OCI-LY1 (cell line): ENCODE results near the gene DPYSL3.

ENCODE experiments used
- H2AFZ ChIP-seq: fragments of 200-600 bp; sonication (generic), shearing (Covaris generic); 2 replicates; pipeline ENCODE4 v1.6.0; 2014; ENCODE audit warnings: antibody characterized with exemption, mild to moderate bottlenecking, low read length
- H3F3A ChIP-seq: fragments of 200-600 bp; sonication (generic), shearing (Covaris generic); 2 replicates; pipeline ENCODE4 v1.6.0; 2014; ENCODE audit warnings: mild to moderate bottlenecking, antibody characterized with exemption, low read length, moderate library complexity; ENCODE audit not compliant: insufficient read depth
- H3K27ac ChIP-seq: fragments of 200-600 bp; sonication (generic); 2 replicates; pipeline ENCODE4 v1.5.1; 2014; ENCODE audit warnings: low read length, mixed run types, mild to moderate bottlenecking, low read depth; ENCODE audit not compliant: poor library complexity, severe bottlenecking
- H3K27me3 ChIP-seq: fragments of 200-600 bp; sonication (generic); 2 replicates; pipeline ENCODE4 v1.6.0; 2014; ENCODE audit warnings: antibody characterized with exemption, mild to moderate bottlenecking, low read length, moderate library complexity; ENCODE audit not compliant: insufficient read depth
- H3K36me3 ChIP-seq: fragments of 200-600 bp; sonication (generic); 2 replicates; pipeline ENCODE4 v1.6.1; 2014; ENCODE audit warnings: mild to moderate bottlenecking, antibody characterized with exemption, low read length, moderate library complexity, mixed read lengths; ENCODE audit not compliant: insufficient read depth
- H3K4me1 ChIP-seq: fragments of 200-600 bp; sonication (generic); 2 replicates; pipeline ENCODE4 v1.5.1; 2014; ENCODE audit warnings: mild to moderate bottlenecking, low read length, moderate library complexity; ENCODE audit not compliant: insufficient read depth, severe bottlenecking
- H3K4me2 ChIP-seq: fragments of 200-600 bp; sonication (generic), shearing (Covaris generic); 2 replicates; pipeline ENCODE4 v1.6.1; 2014; ENCODE audit warnings: low read length
- H3K4me3 ChIP-seq: fragments of 200-600 bp; sonication (generic); 2 replicates; pipeline ENCODE4 v1.5.1; 2014; ENCODE audit warnings: low read length, low read depth, mild to moderate bottlenecking, mixed read lengths; ENCODE audit not compliant: poor library complexity, severe bottlenecking
- H3K79me2 ChIP-seq: fragments of 200-600 bp; shearing (Covaris generic); 2 replicates; pipeline ENCODE4 v1.6.1; 2016; ENCODE audit warnings: mixed run types, low read length, mixed read lengths; ENCODE audit not compliant: insufficient read depth
- H3K9ac ChIP-seq: fragments of 200-600 bp; sonication (generic), shearing (Covaris generic); 2 replicates; pipeline ENCODE4 v1.6.1; 2014; ENCODE audit warnings: mild to moderate bottlenecking, low read length, mixed read lengths
- H3K9me2 ChIP-seq: fragments of 200-600 bp; sonication (generic), shearing (Covaris generic); 2 replicates; pipeline ENCODE4 v1.6.1; 2014; ENCODE audit warnings: low read depth, mild to moderate bottlenecking, low read length, mixed read lengths
- H3K9me3 ChIP-seq: fragments of 200-600 bp; shearing (Covaris generic); 2 replicates; pipeline ENCODE4 v1.6.1; 2014; ENCODE audit warnings: low read length, mixed read lengths
- H4K20me1 ChIP-seq: fragments of 200-600 bp; sonication (generic), shearing (Covaris generic); 2 replicates; pipeline ENCODE4 v1.6.0; 2016; ENCODE audit warnings: mild to moderate bottlenecking, low read length; ENCODE audit not compliant: insufficient read depth
- CTCF ChIP-seq: fragments of 200-600 bp; sonication (generic), shearing (Covaris generic); IDR thresholded peaks from 2 replicates; pipeline ENCODE4 v1.5.1; 2017; ENCODE audit warnings: mild to moderate bottlenecking, antibody characterized with exemption, low read length, moderate library complexity, mixed read lengths
- EZH2 ChIP-seq: fragments of 200-600 bp; sonication (generic), shearing (Covaris generic); IDR thresholded peaks from 2 replicates; pipeline ENCODE4 v1.8.0; 2017; ENCODE audit warnings: borderline replicate concordance, mixed run types, mild to moderate bottlenecking, antibody characterized with exemption, low read length, moderate library complexity, mixed read lengths

The DPYSL3 gene

DNA sequence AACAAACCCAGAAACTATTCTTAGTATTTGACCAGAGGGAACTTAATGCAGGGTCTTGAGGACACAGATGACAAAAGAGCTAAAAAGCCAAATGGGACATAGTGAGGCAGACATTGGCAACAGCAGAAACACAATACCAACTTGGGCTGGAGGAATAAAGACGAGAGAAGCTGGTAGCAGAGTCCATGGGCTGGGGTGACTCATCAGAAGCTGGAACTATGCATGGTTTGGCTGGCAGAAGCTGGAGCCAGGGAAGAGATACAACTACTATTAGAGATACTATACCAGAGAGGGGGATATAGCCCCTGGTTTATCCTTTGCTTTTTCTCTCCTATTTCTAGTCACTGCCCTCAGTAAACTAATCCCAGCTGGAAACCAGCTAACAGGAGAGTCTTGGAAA is 29.2 kb upstream of the DPYSL3 start:
- Histone ChIP-seq H3K27me3 (no peaks in the 10 kb centered on the region), H3K4me3 (no peak overlapping the region), H3K9me3 (no peaks in the 10 kb centered on the region), H3K4me2 (no peak overlapping the region), H2AFZ (no peak overlapping the region), H3K9ac (no peak overlapping the region), H3K79me2 (no peaks in the 10 kb centered on the region), H3K9me2 (no peaks in the 10 kb centered on the region), H3F3A (no peaks in the 10 kb centered on the region), H3K27ac (no peak overlapping the region), H4K20me1 (no peaks in the 10 kb centered on the region), H3K36me3 (no peaks in the 10 kb centered on the region), H3K4me1 (no peaks in the 10 kb centered on the region)
- TF ChIP-seq EZH2 (no peak), CTCF (no peak)

GRCh38 chr5:147538236-147538635 is 28.4 kb upstream of the DPYSL3 start:
- no peaks in the 10 kb centered on the region for H3K4me1 ChIP-seq
- H3K27ac ChIP-seq: no peak overlapping the region
- H2AFZ ChIP-seq: no peak overlapping the region
- H4K20me1 ChIP-seq: no peaks in the 10 kb centered on the region
- no peak overlapping the region for H3K9ac ChIP-seq
- H3K4me2 ChIP-seq: no peak overlapping the region
- no peaks in the 10 kb centered on the region for H3F3A ChIP-seq
- H3K9me3 ChIP-seq: no peaks in the 10 kb centered on the region
- no peaks in the 10 kb centered on the region for H3K36me3 ChIP-seq
- TF ChIP-seq CTCF (no peak), EZH2 (no peak)
- H3K4me3 ChIP-seq: no peak overlapping the region
- H3K9me2 ChIP-seq: no peaks in the 10 kb centered on the region
- no peaks in the 10 kb centered on the region for H3K27me3 ChIP-seq
- no peaks in the 10 kb centered on the region for H3K79me2 ChIP-seq

- Histone ChIP-seq H3K9me3 (no peaks in the 10 kb centered on the region), H3K9me2 (no peaks in the 10 kb centered on the region), H3K4me1 (no peaks in the 10 kb centered on the region), H3K79me2 (no peaks in the 10 kb centered on the region), H3K4me3 (no peak overlapping the region), H3K27ac (no peak overlapping the region), H3K4me2 (no peak overlapping the region), H4K20me1 (no peaks in the 10 kb centered on the region), H3K36me3 (no peaks in the 10 kb centered on the region), H3K9ac (no peak overlapping the region), H3F3A (no peaks in the 10 kb centered on the region), H2AFZ (no peak overlapping the region), H3K27me3 (no peaks in the 10 kb centered on the region)
- TF ChIP-seq EZH2 (no peak), CTCF (no peak)
These were observed 24.5 kb upstream of the DPYSL3 start for GRCh38 chr5:147534172-147534951.
